Body of pancreas (tissue), 4 donors: ENCODE data around the gene SKIC8.

Source experiments
- CTCF ChIP-seq, 7 experiments: fragments of 450-650 bp in 4 of 7; fragments of 200-600 bp in 3 of 7; sonication (generic) in 3 of 7; IDR thresholded peaks; one replicate each; pipeline ENCODE4 v1.5.1; 2016 to 2019; ENCODE audit warnings: antibody characterized with exemption in 7 of 7
- POLR2A ChIP-seq, 3 donors: fragments of 450-650 bp; IDR thresholded peaks; one replicate each; pipeline ENCODE4 v1.6.1; 2016; ENCODE audit warnings: antibody characterized with exemption in 3 of 3, mild to moderate bottlenecking in 2 of 3

- TF ChIP-seq POLR2A (IDR thresholded peaks at IDR 0.05): no peak
- TF ChIP-seq CTCF (IDR thresholded peaks at IDR 0.05): no peak
Measured at GRCh38 chr15:78292219-78292618, 7.2 kb downstream of the SKIC8 start.
